H4 (cell line): ENCODE data around the gene MPHOSPH9. TPM values are rescaled to one million over a fixed set of nuclear protein-coding genes. Genes with fewer than 3 reads are reported as not detected.

Source experiments
- DNase-seq: peaks from one replicate; pipeline ENCODE4 v3.0.0-alpha.2; 2015; ENCODE audit warnings: low spot score
- total RNA-seq: library from RNA; depleted of rRNA; stranded (reverse); fragments of >200 nt; shearing (Covaris generic); gene quantifications from 2 replicates; pipeline ENCODE4 v1.2.3, GENCODE V29; 2014; rRNA removed

Gene MPHOSPH9, protein sequence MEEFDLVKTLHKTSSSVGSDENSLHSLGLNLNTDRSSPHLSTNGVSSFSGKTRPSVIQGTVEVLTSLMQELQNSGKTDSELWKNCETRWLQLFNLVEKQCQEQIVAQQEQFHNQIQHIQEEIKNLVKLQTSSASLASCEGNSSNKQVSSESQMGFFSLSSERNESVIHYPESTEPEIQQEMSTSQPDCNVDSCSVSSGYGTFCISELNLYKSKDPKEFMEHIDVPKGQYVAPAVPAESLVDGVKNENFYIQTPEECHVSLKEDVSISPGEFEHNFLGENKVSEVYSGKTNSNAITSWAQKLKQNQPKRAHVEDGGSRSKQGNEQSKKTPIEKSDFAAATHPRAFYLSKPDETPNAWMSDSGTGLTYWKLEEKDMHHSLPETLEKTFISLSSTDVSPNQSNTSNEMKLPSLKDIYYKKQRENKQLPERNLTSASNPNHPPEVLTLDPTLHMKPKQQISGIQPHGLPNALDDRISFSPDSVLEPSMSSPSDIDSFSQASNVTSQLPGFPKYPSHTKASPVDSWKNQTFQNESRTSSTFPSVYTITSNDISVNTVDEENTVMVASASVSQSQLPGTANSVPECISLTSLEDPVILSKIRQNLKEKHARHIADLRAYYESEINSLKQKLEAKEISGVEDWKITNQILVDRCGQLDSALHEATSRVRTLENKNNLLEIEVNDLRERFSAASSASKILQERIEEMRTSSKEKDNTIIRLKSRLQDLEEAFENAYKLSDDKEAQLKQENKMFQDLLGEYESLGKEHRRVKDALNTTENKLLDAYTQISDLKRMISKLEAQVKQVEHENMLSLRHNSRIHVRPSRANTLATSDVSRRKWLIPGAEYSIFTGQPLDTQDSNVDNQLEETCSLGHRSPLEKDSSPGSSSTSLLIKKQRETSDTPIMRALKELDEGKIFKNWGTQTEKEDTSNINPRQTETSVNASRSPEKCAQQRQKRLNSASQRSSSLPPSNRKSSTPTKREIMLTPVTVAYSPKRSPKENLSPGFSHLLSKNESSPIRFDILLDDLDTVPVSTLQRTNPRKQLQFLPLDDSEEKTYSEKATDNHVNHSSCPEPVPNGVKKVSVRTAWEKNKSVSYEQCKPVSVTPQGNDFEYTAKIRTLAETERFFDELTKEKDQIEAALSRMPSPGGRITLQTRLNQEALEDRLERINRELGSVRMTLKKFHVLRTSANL
- 61.8 and 71.1 TPM in 2 replicates for total RNA-seq

DNA sequence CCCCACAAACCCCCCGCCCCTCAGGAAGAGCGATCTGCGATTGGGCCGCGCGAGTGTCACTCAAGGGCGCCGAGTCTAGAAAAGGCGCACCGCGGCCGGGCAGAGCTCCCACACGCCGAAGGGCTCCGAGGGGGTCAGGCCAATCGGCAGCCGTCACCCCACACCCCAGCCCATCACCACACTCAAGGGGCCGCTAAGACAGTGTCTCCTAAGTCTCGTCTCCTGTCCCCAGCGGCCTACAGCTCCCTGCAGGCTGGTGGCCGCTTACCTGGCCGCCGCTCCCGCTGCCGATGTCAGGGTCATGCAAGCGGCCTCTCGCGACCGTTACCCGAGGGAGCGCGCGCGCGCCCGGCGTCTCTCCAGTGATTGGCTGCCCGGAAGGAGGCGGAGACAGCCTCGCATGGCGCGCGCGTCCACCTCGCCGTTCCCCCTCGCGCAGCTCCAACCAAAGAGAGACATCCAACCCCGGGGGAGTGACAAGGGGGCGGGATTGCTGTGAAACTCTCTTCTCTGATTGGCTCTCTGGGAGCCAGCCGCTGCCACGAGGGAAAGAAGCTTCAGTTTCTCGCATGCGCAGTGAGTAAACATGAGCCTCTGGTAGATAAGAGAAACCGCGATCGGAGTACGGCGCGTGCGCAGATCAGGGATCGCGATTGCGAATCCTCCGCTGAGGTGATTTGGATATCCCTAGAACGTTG is at the start of gene MPHOSPH9, which contains the start of gene MTRFR:
Gene MPHOSPH9, minus strand, starts transcription at position 335 of the 698 bp plus-strand sequence. CDS start 2,777 bp downstream, outside the sequence.
Gene MTRFR, plus strand, starts transcription at position 630 of the 698 bp plus-strand sequence. CDS start 20,239 bp downstream, outside the sequence.
- peak; percentile 99 for DNase-seq

DNA sequence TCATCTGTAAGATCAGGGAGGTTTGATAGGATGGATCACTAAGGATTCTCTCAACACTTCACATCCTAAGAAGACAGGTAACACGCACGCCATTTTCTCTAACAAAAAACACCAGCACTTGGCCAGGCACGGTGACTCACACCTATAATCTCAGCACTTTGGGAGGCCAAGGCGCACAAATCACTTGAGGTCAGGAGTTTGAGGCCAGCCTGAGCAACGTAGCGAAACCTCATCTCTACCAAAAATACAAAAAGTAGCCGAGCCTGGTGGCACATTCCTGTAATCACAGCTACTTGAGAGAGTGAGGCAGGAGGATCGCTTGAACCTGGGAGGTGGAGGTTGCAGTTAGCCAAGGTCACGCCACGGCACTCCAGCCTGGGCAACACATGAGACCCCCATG is 49.2 kb upstream of the MPHOSPH9 start:
- no peak for DNase-seq

DNA sequence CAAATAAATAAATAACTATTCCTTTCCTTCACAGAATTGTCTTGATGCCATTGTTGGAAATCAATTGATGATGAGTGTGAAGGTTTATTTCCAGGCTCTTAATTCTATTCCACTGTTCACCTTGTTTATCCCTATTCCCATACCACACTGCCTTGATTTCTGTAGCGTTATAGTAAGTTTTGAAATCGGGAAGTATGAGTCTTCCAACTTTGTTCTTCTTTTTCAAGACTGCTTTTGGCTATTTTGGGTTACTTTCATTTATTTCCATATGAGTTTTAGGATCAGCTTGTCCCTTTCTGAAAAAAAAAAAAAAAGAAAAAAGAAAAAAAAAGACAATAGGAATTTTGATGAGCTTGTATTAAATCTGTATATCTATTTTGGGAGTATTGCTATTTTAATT is 48.0 kb upstream of the MPHOSPH9 start:
- DNase-seq = no peak

DNA sequence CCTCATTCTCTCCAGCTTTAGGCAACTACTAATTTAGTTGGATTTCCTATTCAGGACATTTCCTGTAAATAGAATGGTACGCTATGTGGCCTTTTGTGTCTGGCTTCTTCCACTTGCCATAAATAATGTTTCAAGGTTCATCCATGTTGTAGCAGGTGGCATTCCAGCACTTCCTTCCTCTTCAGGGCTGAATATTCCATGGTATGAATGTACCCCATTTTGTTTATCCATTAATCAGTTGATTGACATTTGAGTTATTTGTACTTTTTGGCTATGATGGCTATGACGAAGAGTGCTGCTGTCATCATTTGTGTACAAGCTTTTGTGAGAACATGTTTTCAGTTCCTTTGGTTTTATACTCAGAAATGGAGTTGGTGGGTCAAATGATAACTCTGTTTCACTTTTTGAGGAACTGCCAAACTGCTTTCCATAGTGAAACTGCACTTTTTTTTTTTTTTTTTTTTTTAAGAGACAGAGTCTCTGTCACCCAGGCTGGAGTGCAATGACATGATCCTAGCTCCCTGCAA is 45.2 kb upstream of the MPHOSPH9 start:
- no peak for DNase-seq

DNA sequence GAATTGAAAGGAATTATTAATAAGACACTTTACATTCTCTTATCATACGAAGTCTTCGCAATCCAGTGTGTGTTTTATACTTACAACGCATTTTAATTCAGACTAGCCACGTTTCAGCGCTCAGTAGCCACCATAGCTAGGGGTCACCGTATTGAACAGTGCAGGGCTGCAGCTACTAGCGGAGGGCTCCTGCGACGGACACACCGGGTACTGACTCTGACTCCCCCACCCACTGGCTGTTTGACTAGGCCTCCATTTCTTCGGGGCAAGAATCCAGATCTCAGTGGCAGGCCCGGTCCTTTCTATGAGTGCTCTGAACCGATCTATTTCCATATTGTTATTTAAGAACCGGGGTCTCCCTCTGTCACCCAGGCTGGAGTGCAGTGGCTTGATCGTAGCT is 40.2 kb upstream of the MPHOSPH9 start:
- no peak for DNase-seq

DNA sequence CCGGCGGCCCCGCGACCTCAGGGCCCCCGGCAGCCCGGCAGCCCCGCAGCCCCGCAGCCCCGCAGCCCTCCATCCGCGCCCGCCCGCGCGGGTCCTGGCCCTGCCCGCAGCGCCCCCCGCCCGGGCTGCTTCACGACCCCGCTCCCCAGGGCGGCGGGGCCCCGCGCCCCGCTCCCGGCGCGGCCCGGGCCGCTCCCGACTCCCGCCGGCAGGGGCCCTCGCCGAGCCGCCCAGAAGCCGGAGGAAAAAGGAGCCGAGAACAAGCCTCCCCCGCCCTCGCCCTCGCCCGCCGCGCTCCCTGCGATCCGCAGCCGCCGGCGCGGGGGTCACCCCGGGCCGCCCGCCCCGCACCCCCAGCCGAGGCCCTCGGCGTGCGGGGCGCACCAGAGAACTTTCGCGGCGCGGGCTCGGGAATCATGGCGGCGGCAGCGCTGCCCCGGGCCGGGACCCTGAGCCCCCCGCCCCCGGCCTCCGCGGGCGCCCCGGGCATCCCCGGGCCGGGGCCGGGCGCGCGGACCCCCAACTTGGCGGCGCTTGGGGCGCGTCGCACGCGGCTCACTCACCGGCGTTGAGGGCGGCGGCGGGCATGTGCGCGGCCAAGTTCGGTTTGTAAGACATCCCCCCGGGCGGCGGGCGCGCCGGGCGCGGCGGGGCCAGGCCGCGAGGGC is 38.2 kb upstream of the MPHOSPH9 start:
- peak; percentile 35 for DNase-seq

DNA sequence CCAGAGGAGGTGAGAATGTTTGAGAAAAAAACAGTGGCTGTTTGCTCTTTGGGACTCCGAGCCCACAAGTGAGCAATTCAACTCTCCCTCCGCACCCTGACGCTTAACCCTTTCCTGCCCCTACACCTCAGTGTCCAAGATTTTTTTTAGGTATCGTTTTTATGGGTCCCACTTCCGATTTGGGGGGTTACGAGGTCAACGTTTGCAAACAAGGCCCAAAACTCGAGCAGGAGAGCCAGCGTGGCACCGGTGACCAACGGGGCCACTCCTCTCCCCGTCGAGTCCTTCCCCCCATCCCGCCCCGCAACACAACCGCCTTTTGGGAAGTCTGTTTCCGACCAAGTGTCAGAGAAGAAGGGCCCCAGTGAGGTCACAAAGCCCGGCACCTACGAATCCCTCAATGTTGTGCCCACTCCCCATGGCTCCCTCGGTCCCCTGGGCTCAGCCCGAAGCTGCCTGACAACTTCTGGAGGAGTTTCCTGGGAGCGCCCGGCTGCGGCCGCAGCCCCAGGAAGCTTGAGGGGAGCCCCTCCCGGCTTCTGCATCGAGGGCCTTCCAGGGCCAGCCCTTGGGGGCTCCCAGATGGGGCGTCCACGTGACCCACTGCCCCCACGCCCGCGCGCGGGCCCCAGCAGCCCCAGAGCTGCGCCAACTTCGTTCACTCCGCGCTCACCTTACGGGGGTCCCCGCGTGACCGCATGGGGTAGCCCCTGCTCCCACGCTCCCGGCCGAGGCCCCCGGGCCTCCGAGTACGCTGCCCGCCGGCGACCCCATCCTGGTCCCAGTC is 37.5 kb upstream of the MPHOSPH9 start:
- DNase-seq = no peak

DNA sequence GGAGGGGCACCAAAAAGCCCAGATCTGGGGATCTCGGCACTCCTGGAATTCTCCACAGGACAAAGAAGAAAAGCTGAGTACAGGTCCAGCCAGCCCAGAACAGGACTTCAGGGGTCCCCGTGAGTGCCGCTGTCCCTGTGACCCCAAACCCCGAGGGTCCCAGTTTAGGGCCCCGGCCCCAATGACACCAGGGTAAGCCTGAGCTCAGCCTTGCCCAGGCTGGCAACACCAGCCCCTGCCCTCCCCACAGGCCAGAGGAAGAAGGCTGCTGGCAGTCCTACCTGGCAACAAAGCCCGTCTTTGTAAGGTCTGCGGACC is 36.9 kb upstream of the MPHOSPH9 start:
- DNase-seq = no peak

DNA sequence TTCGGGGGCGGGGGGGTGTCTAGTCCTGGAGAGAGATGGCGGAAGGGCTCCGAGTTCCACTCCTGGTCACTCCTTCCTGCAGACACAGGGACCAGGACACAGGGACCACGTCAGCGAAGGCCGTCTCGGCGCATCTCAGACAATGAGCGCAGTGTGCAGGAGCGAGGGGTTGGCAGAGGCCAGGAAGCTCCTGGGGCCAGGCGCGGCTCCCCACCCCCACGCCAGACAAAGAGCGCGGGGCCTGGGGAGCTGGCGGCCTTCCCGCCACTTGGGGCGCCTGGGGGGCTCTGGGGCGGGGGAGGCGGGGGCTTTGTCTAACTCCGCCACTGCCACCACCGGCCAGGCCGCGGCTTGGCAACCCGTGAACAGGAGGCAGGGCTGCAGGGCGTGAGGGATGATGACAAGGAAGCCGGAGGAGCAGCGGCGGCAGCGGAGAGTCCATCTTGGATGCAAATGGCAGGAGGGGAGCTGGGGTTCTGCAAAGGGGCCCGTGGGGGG is 36.5 kb upstream of the MPHOSPH9 start:
- peak; percentile 43 for DNase-seq

DNA sequence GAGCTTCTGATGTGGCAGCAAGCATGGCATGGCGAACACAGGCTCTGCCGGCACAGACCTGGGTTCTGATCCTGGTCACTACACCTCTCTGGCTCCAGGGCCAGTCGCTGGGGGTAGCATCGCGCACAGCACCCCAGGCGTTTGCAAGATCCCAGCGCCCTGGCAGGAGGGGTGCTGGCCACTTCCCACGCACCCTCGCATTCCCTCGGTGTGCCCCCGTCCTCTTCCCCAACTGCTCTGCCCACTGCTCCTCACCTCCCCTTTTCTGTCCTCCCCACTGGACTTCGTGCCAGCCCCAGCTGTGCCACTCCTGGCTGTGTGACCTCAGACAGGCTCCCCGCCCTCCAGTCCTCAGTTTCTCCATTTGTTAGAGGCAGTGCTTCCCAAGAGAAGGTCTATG is 35.9 kb upstream of the MPHOSPH9 start:
- DNase-seq = no peak

DNA sequence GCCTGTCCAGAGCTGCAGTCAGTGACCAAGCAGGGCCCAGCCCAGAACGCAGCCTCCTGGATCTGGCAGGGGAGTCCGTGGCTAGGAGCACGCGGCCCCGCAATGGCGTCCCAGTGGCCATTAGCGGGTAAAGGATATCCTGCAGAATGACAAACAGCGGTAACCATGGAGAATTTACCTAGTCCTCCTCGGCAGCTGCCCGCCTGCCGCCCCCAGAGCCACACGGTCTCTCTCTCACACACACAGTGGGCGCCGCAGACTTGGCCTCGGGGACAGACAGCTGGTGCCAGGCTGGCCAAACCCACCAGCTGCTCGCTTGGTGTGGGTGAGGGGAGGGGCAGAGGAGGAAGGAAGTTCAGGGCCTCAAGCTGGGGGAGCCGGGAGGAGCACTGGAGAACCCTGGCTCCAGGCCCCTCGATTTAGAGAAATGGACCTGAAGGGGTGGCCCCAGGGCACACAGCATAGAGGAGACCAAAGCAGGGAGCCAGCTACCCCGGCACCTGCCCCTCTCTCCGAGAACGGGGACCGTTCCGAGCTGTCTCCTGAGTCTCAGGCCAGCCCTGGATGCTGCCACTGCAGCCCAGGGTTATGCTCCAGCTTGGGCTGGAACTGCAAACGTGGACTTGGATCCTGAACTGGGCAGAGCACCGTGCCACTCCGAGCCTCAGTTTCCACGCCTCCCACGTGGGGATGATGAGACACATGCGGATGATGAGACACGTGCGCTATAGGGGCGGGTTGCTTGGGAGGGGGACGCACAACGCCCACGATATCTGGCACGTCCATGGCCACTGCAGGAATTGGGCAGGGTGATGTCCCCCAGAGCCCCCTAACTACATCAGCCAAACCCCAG is 35.3 kb upstream of the MPHOSPH9 start:
- DNase-seq = no peak

DNA sequence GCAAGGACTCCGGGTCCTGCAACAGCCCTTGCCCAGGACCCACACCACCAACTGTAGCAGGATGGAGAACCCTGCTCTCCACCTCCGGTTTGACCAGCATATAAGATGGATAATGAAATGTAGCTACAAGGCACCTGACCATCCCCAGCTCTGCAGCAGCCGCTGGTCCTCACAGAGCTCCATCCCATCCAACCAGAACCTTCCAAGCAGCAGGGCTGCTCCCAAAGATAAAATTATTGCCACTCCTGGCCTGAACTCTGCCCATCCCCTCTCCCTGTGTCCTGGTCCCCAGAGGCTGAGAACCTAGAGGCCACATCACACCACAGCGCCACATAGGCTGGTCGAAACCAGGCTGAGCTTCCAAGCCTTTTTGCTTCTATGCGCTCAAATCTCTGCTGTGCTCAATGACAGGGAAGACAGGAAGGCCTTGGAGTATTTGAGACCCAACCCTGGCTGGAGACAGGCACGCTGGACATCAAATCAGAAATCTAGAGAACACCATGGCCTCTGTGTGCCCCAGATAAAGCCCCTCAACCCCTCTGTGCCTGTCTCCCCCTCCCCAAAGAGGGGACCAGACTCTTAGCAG is 34.5 kb upstream of the MPHOSPH9 start:
- no peak for DNase-seq

DNA sequence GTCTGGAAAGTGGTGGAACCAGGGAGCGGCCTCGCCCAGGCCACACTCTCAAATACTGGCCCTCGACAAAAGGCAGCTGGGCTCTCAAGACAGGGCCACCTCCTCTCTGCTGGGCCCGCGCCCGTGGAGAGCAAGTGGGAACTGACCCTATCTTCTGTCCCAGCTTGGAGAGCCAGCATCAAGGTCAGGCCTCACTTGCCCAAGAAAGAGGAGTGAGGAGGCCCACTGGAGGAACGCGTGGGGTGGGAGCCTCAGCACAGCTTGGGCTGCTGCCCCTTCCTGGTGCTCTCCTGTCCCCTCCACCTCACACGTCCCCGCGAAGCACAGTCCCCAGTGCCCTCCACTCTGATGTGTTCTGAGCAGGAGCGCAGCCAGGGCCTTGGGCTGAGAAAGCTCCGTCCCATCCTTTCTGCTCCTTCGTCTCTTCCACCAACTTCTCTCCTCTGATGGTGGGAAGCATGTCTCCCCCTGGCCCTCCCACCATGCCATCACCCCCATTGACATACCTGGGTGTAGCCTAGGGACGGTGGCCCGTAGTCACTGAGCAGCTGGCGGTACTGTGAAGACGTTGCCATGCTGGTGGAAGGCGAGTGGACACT is 33.8 kb upstream of the MPHOSPH9 start:
- DNase-seq = no peak

DNA sequence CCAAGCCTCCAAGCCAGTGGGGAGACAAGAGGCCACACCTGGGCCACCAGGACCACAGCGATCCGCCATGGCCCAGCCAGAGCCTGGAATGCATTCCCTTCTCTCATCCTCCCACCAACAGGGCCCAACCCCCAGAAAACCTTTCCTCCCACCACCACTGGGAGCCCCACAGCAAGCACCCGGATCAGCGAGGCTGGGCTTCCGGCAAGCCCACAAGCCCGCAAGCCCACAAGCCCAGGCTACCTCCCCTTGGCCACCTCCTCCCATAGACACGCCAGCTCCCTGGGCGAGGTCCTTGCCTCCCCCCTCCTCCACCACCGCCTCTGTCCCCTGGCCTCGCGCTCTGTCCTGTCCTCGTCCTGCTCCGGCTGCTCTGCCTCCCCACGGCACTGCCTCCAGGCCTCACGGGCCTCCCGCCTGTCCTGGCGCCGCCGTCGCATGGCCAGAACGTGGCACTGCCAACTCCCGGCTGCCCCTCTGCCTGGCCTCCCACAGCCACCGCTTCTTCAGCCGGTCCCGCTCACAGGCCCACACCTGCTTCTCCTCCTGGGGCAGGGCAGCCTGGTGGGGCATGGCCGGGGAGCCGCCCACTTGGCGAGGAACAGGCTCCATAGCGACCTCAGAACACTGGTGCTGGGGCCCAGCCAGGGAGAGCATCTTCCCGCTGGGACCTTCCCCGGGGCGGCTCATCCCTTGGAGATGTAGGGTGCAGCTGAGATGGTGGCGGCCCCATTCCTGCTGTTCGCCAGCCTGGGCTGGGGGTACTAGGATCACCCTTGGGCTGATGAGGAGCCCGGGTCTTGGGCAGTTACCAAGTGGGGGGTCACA is 33.1 kb upstream of the MPHOSPH9 start:
- DNase-seq = no peak

DNA sequence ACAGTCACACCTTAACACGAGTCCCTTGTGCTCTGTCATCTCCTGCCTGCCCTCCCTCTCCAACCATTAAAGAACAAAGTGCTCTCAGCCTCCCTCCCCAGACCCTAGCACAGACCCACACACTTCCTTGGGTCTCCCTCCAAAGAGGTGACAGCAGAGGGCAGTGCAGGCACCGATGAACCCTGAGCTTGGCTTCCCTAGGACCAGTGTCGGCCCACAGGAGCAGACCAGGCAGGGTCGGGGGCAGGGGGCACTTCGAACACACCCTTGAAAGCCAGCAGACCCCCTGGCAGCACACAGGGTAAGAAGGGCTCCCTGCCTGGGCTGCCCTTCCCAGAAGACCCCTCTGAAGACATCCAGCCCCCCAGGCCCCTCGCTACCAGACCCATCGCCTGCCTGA is 31.7 kb upstream of the MPHOSPH9 start:
- no peak for DNase-seq

DNA sequence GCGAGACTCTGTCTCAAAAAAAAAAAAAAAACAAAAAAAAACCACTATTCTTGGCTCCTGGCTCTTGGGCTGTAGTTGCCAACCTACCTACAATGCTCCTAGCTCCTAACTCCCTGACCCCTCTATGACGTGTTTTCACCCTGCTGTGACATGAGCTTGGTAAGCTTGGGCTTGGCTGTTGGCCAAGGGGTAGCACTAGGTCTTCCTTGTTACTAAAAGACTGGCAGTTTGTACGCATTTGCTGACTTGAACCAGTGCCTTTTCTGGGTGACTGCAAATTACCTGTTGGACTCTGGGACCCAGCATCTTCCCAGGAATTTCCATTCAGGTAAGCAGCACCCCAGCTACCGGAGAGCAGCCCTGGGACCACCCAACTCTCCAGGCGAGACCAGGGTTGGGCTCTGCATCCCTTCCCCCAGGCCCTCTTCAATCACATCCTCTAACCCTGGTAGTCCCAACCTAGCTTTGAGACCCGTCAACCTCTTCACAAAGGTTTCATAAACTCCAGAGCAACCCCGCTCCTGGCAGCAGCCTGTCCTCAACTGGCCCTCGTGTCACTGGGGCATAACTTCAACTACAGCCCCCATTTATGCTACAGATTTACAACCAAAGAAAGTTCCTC is 30.4 kb upstream of the MPHOSPH9 start:
- DNase-seq = no peak

DNA sequence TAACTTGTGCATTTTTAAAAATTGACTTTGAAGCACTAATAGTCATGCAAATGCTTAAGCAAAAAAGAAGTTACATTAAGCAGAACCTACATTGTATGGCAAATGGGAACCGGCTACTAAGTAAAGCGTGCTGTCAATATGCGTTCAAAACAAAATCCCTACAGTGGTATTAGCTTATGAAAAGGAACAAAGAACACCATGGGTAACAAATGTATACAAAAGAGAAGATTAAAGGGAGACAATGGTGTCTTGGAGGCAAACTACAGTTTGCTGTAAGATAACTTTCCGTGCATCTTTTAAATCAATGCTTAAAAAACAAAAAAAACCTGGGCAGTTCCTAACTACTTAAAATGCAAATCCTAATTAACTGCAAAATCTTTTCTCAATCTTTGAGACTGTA is 28.3 kb upstream of the MPHOSPH9 start:
- no peak for DNase-seq
